Omental fat pad (tissue), 4 donors: Measurements from ENCODE around the gene COQ2. TPM values are rescaled to one million over a fixed set of nuclear protein-coding genes. Genes with fewer than 3 reads are reported as not detected.
A peak's percentile ranks its signal among the peaks of the same experiment; 100 is the strongest.
"Not testable (repeated sequence)": the region's sequence is repeated elsewhere in the genome, so short reads cannot be mapped to it uniquely, and the experiment has no call there.

Experiments
- ATAC-seq: fragments of 150-250 bp; one replicate; pipeline ENCODE4 v1.9.1; 2016; ENCODE audit warnings: mild to moderate bottlenecking, moderate library complexity; ENCODE audit not compliant: low FRiP score
- DNase-seq: peaks from one replicate; pipeline ENCODE4 v3.0.0-alpha.2; 2019; ENCODE audit warnings: low spot score
- CTCF ChIP-seq, 3 donors: fragments of 450-650 bp; IDR thresholded peaks; one replicate each; pipeline ENCODE4 v1.5.1; 2016 to 2017; ENCODE audit warnings: antibody characterized with exemption in 3 of 3, mild to moderate bottlenecking in 3 of 3, moderate library complexity in 2 of 3
- total RNA-seq, 4 donors: library from RNA; depleted of rRNA; stranded (reverse); fragments of >200 nt; gene quantifications; one replicate each; pipeline ENCODE4 v1.1.0, GENCODE V29; 2016

Gene COQ2
- total RNA-seq, 4 donors from 2014 or later, result 9.0 to 10.4 (median 9.8) TPM

- no peak for TF ChIP-seq CTCF (IDR thresholded peaks at IDR 0.05)
- no peak for ATAC-seq
- no peak for DNase-seq
Measured at GRCh38 chr4:83305187-83305586, 20.6 kb upstream of the COQ2 start.

- no peak for ATAC-seq
- no peak for TF ChIP-seq CTCF (IDR thresholded peaks at IDR 0.05)
Measured at GRCh38 chr4:83297548-83298260, 13.1 kb upstream of the COQ2 start.

GRCh38 chr4:83293305-83294046, 8.9 kb upstream of the COQ2 start:
- TF ChIP-seq CTCF (IDR thresholded peaks at IDR 0.05), result no peak
- ATAC-seq (no peak), DNase-seq (no peak)

More at GRCh38 chr4:83297548-83298260, 13.1 kb upstream of the COQ2 start:
- no peak for DNase-seq

GRCh38 chr4:83290059-83290774, 5.6 kb upstream of the COQ2 start:
- DNase-seq, ATAC-seq: not testable (repeated sequence)

- not testable (repeated sequence) for ATAC-seq, DNase-seq
Measured at GRCh38 chr4:83288381-83288780, 3.8 kb upstream of the COQ2 start.

- TF ChIP-seq CTCF (IDR thresholded peaks at IDR 0.05), result no peak
- DNase-seq (no peak), ATAC-seq (peak; percentile 14)
Measured at GRCh38 chr4:83285055-83285407, 433 bp upstream of the COQ2 start.

GRCh38 chr4:83283181-83283580, 1.4 kb downstream of the COQ2 start:
- TF ChIP-seq CTCF (IDR thresholded peaks at IDR 0.05), result no peak

More at GRCh38 chr4:83283181-83283580, 1.4 kb downstream of the COQ2 start:
- no peak for DNase-seq
- ATAC-seq, result no peak
